CD4-positive, alpha-beta T cell treated with Interleukin-2 at 100 ng/mL for 4 hours (primary cell): ENCODE measurements around the gene XRCC3.

Source experiments
- DNase-seq: peaks from one replicate; pipeline ENCODE4 v3.0.0-alpha.2; 2020; ENCODE audit warnings: low spot score

Gene XRCC3

DNA sequence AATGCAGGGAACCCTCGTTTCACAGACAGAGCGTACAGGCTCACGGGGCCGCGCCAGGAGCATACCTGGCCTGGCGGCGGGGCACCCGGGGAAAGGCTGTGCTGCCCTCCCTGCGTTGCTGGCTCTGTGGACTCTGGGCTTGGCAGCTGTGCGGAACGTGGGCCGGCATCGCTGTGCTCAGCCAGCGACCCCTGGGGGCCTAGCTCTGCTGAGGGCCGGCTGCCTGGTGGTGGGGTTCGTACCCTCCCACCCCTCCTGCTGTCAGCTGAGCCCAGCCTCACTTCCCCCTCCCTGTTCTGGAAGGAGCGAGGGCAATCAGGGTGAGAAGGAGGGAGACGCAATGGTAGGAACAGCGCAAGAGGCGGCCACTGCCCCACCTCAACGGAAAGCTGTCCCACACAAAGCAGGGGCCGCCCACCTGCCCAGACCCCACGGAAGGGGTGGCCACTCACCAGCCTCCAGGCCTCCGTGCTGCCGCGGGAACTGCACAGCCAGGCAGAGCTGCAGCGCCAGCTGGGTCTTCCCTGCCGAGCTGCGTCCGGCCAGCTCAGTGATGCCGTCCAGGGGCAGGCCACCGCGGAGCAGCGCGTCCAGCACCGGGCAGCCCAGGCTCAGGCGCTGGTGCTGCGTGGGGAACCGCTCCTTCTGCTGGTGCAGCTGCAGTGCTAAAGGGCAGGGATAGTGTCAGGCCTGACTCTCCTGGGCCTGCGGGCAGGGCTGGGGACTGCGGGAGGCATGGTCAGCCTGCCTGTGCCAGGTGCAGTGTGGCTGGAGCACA, 8.5 kb downstream of the XRCC3 start:
- no peak for DNase-seq

DNA sequence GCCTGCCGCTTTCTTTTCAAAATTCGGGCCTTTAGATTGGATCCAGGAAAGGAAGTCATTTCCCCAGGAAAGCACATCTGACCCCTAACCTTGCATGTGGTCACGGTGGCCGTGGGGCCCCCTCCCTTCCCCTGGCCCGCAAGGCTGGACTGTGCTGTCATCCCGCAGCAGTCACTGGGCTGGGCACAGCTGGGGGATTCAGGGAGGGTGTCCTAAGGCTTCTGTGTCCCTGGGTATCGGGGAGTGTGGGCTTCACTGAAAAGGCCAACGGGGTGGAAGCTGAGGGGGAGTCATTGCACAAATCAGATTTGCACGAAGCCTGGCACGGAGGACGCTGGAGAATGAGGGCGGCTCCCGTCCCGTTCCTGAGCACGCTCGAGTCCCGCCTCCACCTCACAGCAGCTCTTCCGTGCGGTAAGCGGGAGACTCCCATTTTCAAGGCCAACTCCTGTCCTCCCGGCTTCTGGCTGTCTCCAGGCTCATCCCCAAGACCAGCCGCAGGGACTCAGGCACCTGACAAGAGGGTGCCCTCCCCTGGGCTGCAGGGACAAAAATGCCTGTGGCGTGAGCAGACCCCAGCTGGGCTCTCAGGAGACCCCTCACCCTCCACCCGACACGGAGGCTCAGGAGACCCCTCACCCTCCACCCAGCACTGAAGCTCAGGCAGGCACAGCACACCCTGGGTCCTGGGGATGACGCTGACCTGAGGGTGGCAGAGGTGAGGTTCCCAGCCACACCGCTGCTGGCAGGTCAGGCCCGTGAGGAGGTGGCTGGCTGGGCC, 9.6 kb downstream of the XRCC3 start:
- DNase-seq: no peak

DNA sequence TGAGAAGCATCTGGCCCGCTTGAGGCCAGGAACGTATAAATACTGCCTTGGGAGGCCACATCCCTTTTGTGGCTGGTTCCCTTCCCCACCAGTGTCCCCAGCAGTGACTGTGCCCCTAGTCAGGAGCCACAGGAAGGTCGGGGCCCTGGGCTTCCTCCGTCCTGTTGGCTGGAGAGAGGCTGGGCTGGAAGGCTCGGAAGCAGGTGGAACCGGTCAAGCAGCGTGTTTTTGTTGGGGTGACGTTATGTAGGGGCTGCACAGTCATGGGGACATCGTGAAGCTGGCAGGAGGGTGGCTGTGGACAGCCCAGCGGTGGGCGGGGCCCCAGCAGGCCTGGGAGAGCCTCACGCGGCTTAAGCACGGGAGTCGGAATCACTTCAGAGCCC, 10.1 kb downstream of the XRCC3 start:
- DNase-seq: no peak

- DNase-seq: no peak
Observed at GRCh38 chr14:103704708-103705107, 10.5 kb downstream of the XRCC3 start.

DNA sequence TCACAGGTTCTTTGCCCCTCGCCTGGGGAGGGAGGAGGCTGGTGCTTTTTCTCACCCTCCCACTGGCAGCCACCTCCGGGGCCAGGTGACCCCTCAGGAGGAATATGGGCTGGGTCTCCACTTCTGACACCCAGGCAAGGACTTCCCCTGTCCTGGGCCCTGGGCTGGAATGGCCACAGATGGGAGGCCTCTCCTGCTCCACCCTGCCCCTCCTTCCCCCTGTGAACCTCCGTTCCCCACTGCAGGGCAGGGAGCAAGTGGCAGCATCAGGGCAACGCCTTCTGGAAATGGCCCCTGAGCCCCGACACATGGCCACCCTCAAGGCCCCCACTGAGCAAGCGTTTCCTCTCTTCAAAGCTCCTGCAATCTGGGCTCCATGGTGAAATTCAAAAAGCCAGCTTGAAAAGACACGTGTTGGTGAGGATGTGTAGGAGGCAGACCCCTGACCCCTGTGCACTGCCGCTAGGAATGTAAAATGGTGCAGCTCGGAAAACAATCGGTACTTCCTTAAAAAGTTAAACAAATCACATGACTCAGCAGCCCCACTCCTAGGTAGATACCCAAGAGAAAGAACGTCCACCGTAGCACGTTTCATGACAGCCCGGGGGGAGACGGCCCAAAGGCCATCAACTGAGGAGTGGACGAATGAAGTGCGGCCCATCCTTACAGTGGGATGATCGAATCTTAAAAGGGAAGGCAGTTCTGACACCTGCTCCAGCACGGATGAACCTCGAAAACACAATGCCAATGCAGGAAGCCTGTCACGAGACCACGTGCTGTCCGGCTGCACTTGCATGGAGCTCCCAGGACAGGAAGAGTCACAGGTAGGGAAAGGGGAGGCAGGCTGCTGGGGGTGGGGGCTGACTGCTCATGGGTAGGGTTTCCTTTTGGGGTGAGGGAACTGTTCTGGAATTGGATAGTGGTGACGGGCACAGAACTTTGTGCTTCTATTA, 11.5 kb downstream of the XRCC3 start:
- DNase-seq: no peak

GRCh38 chr14:103702497-103703432, 12.5 kb downstream of the XRCC3 start:
- no peak for DNase-seq

- no peak for DNase-seq
Observed at GRCh38 chr14:103702095-103702494, 13.2 kb downstream of the XRCC3 start.

DNA sequence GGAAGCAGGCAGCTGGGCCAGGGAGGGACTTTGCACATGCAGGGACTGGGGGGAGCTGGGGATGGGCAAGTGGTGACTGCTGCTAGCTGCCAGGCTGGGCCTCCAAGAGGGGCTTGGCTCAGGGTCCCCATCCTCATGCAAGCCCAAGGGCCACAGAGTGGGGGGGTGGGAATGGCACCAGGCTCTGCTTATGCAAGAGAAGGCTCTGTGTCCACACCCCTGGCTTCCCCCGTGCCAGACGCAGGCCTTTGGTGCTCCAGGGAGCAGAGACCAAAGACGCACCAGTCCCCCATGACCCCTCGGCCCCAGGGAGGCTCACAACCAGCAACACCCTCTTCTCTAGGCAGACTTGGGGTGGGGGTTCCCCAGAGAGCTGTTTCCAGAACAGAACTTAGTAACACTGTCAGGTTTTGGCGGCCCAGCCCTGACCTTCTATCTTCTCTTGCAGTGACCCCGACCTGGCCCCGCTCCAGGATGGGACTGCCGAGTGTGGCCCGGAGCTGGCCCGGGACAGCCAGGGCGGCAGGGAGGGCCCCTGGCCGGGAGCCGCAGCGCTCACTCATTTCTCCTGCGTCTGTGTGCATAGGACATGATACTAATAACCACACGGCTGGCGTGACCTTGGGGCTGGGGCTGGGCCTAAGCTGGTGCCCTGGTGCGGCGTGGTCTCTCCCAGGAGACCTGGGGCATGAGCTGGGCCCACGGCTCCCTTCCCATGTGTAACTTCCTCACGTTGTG, 14.3 kb downstream of the XRCC3 start:
- DNase-seq: no peak

- DNase-seq: no peak
Observed at GRCh38 chr14:103699901-103700752, 15.1 kb downstream of the XRCC3 start.

GRCh38 chr14:103699261-103699661, 16.0 kb downstream of the XRCC3 start:
- DNase-seq: no peak

DNA sequence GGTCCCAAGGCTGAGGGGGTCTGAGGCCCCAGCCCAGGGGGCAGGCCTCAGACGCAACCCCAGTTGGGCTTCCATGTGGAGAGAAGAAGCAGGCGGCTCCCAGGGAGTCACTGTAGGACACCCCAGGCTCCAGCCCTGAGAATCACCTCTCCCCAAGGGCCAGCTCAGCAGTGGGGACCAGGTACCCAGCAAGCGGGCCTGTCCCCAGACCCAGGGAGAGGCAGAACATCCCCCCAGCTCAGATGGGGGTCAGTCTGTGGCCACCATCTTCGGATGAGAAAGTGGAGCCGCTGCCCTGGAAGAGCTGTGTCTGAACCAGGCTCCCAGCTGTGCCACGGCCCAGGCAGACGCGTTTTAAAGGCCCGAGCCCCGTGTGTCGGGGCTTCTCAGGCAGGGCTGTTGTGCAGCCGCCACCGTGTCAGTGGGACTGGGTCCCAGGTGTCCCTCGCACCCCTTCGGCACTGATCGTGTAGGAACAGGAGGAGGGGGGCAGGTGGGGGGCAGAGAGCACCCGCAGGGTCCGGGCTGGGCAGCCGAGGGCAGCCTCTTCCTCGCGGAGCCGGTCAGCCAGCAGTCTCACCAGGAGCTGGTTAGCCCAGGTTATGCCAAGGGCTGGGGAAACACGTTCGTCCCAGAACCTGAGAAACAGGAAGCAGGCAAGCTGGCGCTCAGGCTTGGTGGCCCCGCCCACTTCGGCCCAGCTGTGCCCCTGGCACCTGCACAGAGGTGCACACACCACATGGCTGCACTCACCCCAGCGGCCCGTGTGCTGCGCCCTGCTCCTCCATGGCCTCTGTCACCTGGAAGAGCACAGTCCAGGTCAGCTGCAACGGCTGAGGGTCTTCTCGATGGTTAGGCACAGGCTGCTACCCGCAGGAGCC, 16.6 kb downstream of the XRCC3 start:
- no peak for DNase-seq

DNA sequence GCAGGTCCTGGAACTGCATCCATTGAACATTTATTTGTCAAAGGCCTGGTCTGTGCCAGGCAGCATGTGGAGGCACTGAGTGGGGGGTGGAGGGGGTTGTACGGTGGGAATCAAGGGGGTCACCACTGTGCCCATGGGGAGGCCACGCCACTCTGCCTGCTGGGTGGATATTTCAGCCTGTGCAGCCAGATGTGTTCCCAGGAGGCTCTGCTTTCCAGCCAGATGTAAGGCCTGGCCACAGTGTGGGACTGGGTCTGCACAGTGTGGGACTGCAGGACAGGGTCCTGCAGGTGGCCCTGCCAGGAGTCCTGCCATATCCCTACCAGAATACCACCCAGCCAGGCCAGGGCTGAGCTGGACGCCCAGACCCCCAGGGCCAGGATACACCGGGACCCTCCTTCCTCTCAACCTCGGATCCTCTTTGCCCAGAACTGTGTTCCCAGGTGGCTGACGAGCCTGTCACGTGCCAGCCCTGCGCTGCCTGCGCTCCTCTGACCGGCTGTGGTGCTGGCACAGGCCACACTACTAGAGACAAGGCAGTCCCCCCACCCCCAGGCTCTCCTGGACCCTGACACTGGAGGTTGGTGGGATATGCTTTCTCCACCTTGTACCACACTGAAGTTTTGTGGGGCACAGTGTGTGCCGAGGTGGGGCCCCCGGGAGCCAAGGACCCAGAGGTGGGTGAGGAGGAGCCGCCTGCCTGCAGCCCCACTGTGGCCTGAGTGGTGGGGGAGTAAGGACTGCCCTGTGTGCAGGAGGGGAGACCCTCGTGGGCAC, 17.5 kb downstream of the XRCC3 start:
- no peak for DNase-seq

GRCh38 chr14:103697206-103697602, 18.0 kb downstream of the XRCC3 start:
- no peak for DNase-seq

DNA sequence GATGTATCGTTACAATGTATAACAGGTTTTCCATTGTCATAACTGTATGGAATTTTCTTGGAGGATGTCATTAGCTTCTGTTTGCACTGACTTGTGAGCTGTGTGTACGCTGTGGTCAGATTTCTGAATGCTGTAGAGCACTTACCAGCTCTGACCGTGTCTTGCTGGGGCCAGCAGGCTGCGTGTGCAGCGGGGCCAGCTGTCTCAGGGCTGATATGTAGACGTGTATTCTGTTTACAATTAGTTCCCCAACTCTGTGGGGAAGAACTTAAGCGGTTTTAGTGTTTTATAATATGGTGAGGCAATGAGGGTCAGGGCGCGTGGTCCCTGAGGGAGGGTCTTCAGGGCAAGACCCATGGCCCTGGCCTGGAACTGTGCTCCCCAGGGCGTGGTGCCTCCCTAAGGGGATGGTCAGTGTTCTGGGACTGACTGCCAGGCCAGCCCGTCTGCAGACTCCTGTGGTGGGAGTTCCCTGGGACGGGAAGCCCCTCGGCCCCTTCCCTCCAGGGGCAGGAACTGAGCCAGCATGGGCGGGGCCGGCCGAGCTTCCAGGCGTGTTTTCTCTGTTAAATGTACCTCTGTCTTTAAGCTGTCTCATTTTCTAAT, 18.7 kb downstream of the XRCC3 start:
- no peak for DNase-seq

- DNase-seq: no peak
Observed at GRCh38 chr14:103696070-103696402, 19.2 kb downstream of the XRCC3 start.

DNA sequence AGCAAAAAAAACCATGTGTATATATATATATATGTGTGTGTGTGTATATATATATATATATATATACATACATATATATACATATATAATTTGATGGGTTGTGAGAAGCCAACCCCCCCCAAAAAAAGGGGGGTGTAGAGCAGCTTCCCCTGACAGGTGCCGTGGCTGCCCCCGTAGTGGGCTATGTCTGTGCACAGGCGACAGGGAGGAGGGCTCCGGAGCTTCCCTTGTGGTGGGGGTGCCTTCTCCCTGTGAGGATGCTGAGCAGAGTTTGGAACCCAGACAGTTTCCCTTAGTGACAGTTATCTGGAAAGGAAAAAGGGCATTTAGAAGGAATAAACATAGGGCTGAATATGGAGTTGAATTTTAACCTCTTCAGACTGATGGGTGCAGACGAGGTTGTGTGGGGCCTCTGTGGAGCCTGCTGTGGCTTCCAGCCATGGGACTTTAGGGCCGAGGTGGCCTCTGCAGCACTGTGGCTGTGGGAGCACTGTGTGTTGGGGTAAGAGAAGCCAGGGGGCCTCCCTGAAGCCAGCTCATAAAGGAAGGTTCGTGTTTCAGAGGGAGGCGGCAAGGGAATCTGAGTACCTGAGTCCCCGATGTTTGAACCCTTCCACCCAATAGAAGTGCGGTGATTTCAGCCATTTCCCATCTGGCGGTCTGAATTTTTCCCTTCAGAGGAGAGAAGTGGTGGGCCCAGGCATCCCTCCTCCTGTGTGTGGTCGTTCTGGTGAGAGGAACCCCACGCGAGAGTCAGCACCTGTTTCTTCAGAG, 19.8 kb downstream of the XRCC3 start:
- no peak for DNase-seq

- DNase-seq: no peak
Observed at GRCh38 chr14:103694572-103695026, 20.7 kb downstream of the XRCC3 start.
